GM18907 (cell line): Measurements from ENCODE around the gene ANKRD60.

ENCODE experiments used
- ATAC-seq: cut with Tn5 transposase; IDR thresholded peaks from one replicate; pipeline ENCODE4 v1.9.1; 2021; ENCODE audit warnings: mild to moderate bottlenecking, moderate library complexity; ENCODE audit not compliant: unreplicated experiment

The ANKRD60 gene

GRCh38 chr20:58228484-58229197 lies at the start of gene ANKRD60:
TSS of gene ANKRD60 (minus strand) at chr20:58228653. CDS start at chr20:58228653, 0 bp downstream.
- ATAC-seq, result no peak

- no peak for ATAC-seq
Measured at GRCh38 chr20:58277578-58278472, 49.4 kb upstream of the ANKRD60 start.

- ATAC-seq, result no peak
Measured at GRCh38 chr20:58277107-58277506, 48.7 kb upstream of the ANKRD60 start.

GRCh38 chr20:58274384-58274783 lies 45.9 kb upstream of the ANKRD60 start:
- ATAC-seq, result no peak

- ATAC-seq, result no peak
Measured at GRCh38 chr20:58271606-58272351, 43.3 kb upstream of the ANKRD60 start.

GRCh38 chr20:58268936-58269619 lies 40.6 kb upstream of the ANKRD60 start:
- ATAC-seq, result no peak

- ATAC-seq, result no peak
Measured at GRCh38 chr20:58268421-58268821, 40.0 kb upstream of the ANKRD60 start.

GRCh38 chr20:58267389-58268215 lies 39.1 kb upstream of the ANKRD60 start:
- ATAC-seq, result no peak

- no peak for ATAC-seq
Measured at GRCh38 chr20:58264271-58264670, 35.8 kb upstream of the ANKRD60 start.

GRCh38 chr20:58261660-58262059 lies 33.2 kb upstream of the ANKRD60 start:
- no peak for ATAC-seq

GRCh38 chr20:58260006-58260405 lies 31.6 kb upstream of the ANKRD60 start:
- ATAC-seq, result no peak

GRCh38 chr20:58256842-58257241 lies 28.4 kb upstream of the ANKRD60 start:
- no peak for ATAC-seq

- ATAC-seq, result no peak
Measured at GRCh38 chr20:58256307-58256706, 27.9 kb upstream of the ANKRD60 start.

GRCh38 chr20:58254890-58255289 lies 26.4 kb upstream of the ANKRD60 start:
- no peak for ATAC-seq

GRCh38 chr20:58251979-58252591 lies 23.6 kb upstream of the ANKRD60 start:
- ATAC-seq, result no peak

GRCh38 chr20:58251348-58251978 lies 23.0 kb upstream of the ANKRD60 start:
- no peak for ATAC-seq

GRCh38 chr20:58246346-58246745 lies 17.9 kb upstream of the ANKRD60 start:
- ATAC-seq, result no peak

- ATAC-seq, result no peak
Measured at GRCh38 chr20:58245931-58246330, 17.5 kb upstream of the ANKRD60 start.
